ENCODE measurements around the gene TAF1D. TPM values are rescaled to one million over a fixed set of nuclear protein-coding genes. Genes with fewer than 3 reads are reported as not detected.

TAF1D gene
- total RNA-seq, 1 experiment from 2014 or later: 227 TPM

DNA sequence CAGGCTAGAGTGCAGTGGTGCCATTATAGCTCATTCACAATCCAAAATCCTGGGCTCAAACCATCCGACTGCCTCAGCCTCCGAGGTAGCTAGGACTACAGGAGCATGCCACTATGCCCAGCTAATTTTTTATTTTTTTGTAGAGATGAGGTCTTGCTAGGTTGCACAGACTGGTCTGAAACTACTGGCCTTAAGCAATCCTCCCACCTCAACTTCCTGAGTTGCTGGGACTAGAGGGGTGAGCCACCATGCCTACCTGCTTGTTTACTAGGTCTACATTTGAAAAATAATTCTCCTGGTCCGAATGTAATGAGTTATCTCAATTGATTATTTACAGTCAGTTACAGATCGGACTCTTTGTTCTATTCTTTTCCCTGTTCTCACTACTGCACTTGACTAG lies 22.0 kb downstream of the TAF1D start:
- Histone ChIP-seq H3K36me3 (peaks cover 18% of the 10 kb centered on the region), H3K4me1 (no peaks in the 10 kb centered on the region), H3K27ac (no peak overlapping the region), H3K4me3 (no peak overlapping the region), H3K9me3 (replicated peaks) (no peaks in the 10 kb centered on the region), H3K27me3 (no peaks in the 10 kb centered on the region)
- no peak for DNase-seq

DNA sequence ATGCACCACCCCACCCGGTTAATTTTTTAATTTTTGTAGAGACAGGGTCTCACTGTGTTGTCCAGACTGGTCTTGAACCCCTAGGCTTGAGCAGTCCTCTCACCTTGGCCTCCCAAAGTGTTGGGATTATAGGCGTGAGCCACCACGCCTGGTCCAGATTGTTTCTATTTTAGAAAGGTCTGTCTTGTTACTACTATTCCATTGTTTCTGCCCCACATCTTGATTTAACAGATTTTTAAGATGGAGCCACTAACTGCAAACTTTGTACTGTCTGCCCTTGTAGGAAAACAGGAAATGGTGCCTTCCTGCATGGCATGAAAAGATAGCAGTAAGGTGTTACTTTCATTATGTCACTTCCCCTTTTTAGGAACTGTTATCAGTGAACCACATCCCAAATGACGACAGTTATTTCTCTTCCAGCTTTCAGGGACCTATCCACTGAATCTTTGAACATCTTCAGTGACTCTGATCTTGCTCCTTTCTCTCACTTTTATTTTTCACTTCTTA lies 23.2 kb downstream of the TAF1D start:
- no peak overlapping the region for H3K4me3 ChIP-seq

GRCh38 chr11:93717501-93717900 lies 23.8 kb downstream of the TAF1D start:
- Histone ChIP-seq H3K4me1 (no peaks in the 10 kb centered on the region), H3K4me3 (no peak overlapping the region), H3K36me3 (peaks cover 21% of the 10 kb centered on the region), H3K9me3 (replicated peaks) (no peaks in the 10 kb centered on the region), H3K27ac (no peak overlapping the region), H3K27me3 (no peaks in the 10 kb centered on the region)
- DNase-seq: no peak

More for the DNA sequence above, 23.2 kb downstream of the TAF1D start:
- Histone ChIP-seq H3K27me3 (no peaks in the 10 kb centered on the region), H3K36me3 (peaks cover 18% of the 10 kb centered on the region), H3K4me1 (no peaks in the 10 kb centered on the region), H3K27ac (no peak overlapping the region), H3K9me3 (replicated peaks) (no peaks in the 10 kb centered on the region)
- no peak for DNase-seq

DNA sequence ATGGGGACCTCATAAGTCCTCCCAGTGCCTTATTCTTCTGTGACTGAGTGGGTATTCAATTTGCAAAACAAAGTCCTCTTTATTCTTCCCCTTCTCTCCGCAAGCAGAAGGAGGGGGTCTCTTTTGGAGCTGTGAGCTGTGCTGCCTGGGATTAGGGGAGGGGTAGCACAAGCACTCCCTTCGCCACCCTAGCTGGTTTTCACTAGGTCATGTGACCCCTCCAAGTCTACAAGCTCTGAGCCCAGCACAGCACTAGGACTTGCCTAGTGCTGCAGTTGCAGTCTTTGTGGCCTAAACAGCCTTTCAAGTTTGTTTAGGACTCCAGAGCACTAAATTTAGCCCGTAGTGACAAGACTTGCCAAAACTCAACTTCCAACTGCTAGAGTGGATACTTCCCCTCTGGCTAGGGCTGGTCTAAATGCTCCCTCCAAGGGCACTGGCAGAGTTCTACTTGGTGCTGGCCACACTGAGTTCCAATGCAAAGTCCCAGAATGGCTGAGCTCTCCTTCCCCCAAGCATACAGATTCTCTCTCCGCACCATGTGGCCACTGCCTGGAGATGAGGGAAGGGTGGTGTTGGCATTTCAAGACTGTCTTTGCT lies 25.4 kb downstream of the TAF1D start:
- peaks cover 27% of the 10 kb centered on the region for H3K36me3 ChIP-seq
- no peaks in the 10 kb centered on the region for H3K27me3 ChIP-seq
- no peak for DNase-seq
- no peak overlapping the region for H3K4me3 ChIP-seq
- no peaks in the 10 kb centered on the region for H3K4me1 ChIP-seq
- no peaks in the 10 kb centered on the region for H3K9me3 ChIP-seq (replicated peaks)
- no peak overlapping the region for H3K27ac ChIP-seq

DNA sequence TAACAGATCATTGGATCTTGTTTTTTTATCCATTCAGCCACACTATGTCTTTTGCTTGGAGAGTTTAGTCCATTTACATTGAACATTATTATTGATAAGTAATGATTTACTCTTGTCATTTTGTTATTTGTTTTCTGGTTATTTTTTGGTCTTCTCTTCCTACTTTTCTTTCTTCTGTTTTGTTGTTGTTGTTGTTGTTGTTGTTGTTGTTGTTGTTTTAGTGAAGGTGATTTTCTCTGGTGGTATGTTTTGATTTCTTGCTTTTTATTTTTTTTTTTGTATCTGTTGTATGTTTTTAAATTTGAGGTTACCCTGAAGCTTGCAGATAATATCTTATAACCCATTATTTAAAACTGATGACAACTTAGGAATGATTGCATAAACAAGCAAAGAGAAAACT lies 28.6 kb downstream of the TAF1D start:
- H3K27me3 ChIP-seq: no peaks in the 10 kb centered on the region
- H3K4me1 ChIP-seq: no peaks in the 10 kb centered on the region
- no peak overlapping the region for H3K4me3 ChIP-seq
- no peak for DNase-seq
- no peak overlapping the region for H3K27ac ChIP-seq
- H3K36me3 ChIP-seq: peaks cover 48% of the 10 kb centered on the region
- no peaks in the 10 kb centered on the region; the same call in none of the 2 replicates for H3K9me3 ChIP-seq (replicated peaks)

DNA sequence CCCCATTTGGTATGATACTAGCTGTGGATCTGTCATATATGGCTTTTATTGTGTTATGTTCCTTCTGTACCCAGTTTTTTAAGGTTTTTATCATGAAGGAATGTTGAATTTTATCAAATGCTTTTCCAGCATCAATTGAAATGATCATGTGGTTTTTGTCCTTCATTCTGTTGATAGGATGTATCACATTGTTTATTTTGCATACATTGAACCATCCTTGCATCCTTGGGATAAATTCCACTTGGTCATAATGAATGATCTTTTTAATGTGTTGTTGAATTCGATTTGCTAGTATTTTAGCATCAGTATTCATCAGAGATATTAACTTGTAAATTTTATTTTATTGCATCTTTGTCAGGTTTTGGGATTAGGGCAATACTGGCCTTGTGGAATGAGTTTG lies 31.1 kb downstream of the TAF1D start:
- peaks cover 55% of the 10 kb centered on the region for H3K36me3 ChIP-seq

DNA sequence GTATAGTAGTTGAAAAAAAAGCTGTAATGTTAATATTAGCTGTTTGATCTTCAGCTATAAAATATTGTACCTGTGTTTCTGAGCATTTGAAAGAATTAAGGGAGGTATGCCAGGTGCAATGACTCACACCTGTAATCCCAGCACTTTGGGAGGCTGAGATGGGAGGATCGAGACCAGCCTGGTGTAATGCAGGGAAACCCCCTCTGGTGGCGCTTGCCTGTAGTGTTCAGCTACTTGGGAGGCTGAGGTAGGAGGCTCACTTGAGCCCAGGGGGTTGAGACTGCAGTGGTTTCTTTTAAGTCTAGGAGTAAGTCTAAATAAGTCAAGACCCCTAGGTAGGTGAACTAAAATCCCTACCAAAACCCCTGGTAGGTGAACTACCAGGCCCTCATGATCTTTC lies 37.1 kb downstream of the TAF1D start:
- Histone ChIP-seq H3K4me3 (no peak overlapping the region), H3K36me3 (peaks cover 46% of the 10 kb centered on the region), H3K4me1 (no peaks in the 10 kb centered on the region), H3K9me3 (replicated peaks) (no peaks in the 10 kb centered on the region), H3K27me3 (no peaks in the 10 kb centered on the region), H3K27ac (no peak overlapping the region)
- DNase-seq: no peak

More for the DNA sequence above, 31.1 kb downstream of the TAF1D start:
- H3K27me3 ChIP-seq: no peaks in the 10 kb centered on the region
- no peak for DNase-seq
- no peaks in the 10 kb centered on the region for H3K4me1 ChIP-seq
- no peak overlapping the region for H3K4me3 ChIP-seq
- H3K27ac ChIP-seq: no peak overlapping the region
- no peaks in the 10 kb centered on the region; the same call in none of the 2 replicates for H3K9me3 ChIP-seq (replicated peaks)

GRCh38 chr11:93700830-93701229 lies 40.5 kb downstream of the TAF1D start:
- Histone ChIP-seq H3K4me3 (no peak overlapping the region), H3K27ac (no peak overlapping the region), H3K27me3 (no peaks in the 10 kb centered on the region), H3K36me3 (peaks cover 58% of the 10 kb centered on the region), H3K4me1 (no peaks in the 10 kb centered on the region), H3K9me3 (replicated peaks) (no peaks in the 10 kb centered on the region)
- no peak for DNase-seq

DNA sequence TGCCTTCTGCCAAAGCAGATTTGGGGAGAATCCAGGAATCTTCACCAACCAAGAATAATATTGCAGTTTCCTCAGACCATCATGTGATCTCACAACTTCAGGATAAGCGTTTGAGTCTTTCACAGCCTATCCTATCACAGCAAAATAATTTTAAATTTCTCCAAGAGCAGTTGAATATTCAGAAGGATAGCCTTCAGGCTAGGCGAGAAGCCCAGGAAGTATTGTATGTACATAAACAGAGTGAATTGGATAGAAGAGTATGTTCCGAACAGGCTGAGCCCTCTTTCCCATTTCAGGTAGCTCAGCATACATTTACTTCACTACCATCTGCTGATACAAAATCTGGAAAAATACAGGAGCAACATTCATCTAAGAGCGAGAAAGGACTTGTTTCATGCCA lies 43.7 kb downstream of the TAF1D start:
- no peaks in the 10 kb centered on the region for H3K9me3 ChIP-seq (replicated peaks)
- H3K4me1 ChIP-seq: no peaks in the 10 kb centered on the region
- H3K27ac ChIP-seq: no peak overlapping the region
- no peaks in the 10 kb centered on the region for H3K27me3 ChIP-seq
- no peak for DNase-seq
- no peak overlapping the region for H3K4me3 ChIP-seq
- H3K36me3 ChIP-seq: peaks cover 61% of the 10 kb centered on the region

GRCh38 chr11:93694557-93694956 lies 46.7 kb downstream of the TAF1D start:
- no peak for DNase-seq
- Histone ChIP-seq H3K27me3 (no peaks in the 10 kb centered on the region), H3K9me3 (replicated peaks) (no peaks in the 10 kb centered on the region), H3K27ac (no peak overlapping the region), H3K36me3 (peaks cover 56% of the 10 kb centered on the region), H3K4me1 (no peaks in the 10 kb centered on the region), H3K4me3 (no peak overlapping the region)

DNA sequence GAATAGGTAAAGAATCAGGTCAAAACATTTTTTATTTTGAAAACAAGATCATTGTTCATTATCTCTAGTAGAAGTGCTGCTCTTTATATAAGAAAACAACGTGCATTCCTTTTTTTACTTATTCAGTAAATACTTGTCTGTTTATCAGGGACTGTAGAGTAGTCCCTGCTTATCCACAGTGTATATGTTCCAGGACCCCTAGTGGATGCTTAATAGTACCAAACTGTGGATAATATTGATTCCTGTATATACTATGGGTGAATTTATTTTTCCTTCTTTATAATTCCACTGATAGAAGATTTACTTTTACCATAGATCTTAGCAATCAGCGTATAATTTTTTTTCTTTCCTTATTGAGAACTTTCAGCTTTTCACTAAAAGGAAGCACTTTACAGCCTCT lies 47.2 kb downstream of the TAF1D start:
- H3K36me3 ChIP-seq: peaks cover 56% of the 10 kb centered on the region
- H3K9me3 ChIP-seq (replicated peaks): no peaks in the 10 kb centered on the region
- no peak for DNase-seq
- H3K27me3 ChIP-seq: no peaks in the 10 kb centered on the region
- H3K4me1 ChIP-seq: no peaks in the 10 kb centered on the region
- H3K4me3 ChIP-seq: no peak overlapping the region
- H3K27ac ChIP-seq: no peak overlapping the region

DNA sequence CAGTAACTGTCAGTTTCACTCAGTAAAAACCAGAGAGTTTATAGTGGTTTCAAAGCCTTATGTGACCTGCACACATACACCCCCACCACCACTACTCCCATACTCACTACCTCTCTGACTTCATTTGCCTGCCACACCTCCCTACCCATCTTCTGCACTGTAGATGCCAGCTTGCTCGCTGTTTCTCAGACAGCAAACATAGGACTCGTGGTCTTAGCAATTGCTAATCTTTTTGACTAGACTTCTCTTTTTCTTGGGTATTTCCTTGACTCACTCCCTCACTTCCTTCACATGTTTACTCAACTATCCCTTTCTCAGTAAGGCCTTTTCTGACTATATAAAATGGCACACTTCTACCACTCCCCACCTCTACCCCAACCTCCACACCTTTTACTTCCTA lies 52.1 kb downstream of the TAF1D start:
- no peaks in the 10 kb centered on the region for H3K4me1 ChIP-seq

DNA sequence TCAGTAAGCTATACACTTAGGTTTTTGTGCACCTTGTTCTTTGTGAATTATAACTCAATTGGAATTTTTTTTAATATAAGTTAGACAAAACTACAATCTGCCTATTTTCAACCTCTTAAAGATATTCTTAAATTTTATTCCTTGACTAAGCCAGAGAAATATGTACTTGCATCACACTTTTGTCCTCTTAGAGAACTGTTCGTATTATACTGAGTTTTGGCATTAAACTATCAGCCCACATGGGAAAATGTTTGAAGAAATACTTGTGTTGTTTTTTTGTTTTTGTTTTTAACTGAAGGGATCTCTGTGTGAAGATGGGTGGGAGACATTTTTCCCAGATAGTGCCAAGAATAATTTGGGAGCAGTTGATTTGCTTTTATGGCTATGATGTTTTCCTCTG lies 54.5 kb downstream of the TAF1D start:
- no peaks in the 10 kb centered on the region for H3K4me1 ChIP-seq
- H3K9me3 ChIP-seq (replicated peaks): no peaks in the 10 kb centered on the region
- H3K27ac ChIP-seq: no peak overlapping the region
- DNase-seq: no peak
- H3K4me3 ChIP-seq: no peak overlapping the region
- peaks cover 47% of the 10 kb centered on the region for H3K36me3 ChIP-seq
- H3K27me3 ChIP-seq: no peaks in the 10 kb centered on the region

More for the DNA sequence above, 52.1 kb downstream of the TAF1D start:
- no peak for DNase-seq
- Histone ChIP-seq H3K4me3 (no peak overlapping the region), H3K27me3 (no peaks in the 10 kb centered on the region), H3K9me3 (replicated peaks) (no peaks in the 10 kb centered on the region), H3K27ac (no peak overlapping the region), H3K36me3 (peaks cover 40% of the 10 kb centered on the region)

DNA sequence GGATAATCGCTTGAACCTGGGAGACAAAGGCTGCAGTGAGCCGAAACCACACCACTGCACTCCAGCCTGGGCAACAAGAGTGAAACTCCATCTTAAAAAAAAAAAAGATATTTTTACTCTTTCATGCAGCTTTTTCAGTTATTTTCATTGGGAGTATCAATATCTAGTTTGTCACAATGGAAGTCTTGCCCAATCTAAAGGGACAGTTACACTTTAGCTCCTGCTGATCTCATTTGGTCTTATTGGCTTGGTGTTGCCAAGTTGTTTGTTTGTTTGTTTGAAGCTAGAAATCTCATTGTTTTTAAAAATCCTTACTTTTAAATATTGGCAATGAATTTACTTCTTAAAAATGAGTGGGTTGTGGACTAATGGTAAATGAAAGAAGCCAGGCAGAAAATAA lies 55.1 kb downstream of the TAF1D start:
- Histone ChIP-seq H3K27me3 (no peaks in the 10 kb centered on the region), H3K36me3 (peaks cover 42% of the 10 kb centered on the region), H3K4me3 (no peak overlapping the region), H3K9me3 (replicated peaks) (no peaks in the 10 kb centered on the region), H3K27ac (no peak overlapping the region), H3K4me1 (no peaks in the 10 kb centered on the region)
- DNase-seq: no peak
